GM12891 (cell line): ENCODE measurements around the gene B3GNT9.

Source experiments
- POLR2A ChIP-seq: IDR thresholded peaks from 2 replicates; pipeline ENCODE4 v1.6.1; 2011; ENCODE audit warnings: low read depth, low read length, control low read depth
- POLR2AphosphoS5 ChIP-seq: IDR thresholded peaks from 2 replicates; pipeline ENCODE4 v1.6.1; 2011; ENCODE audit warnings: low read depth, low read length, control low read depth
- POU2F2 ChIP-seq: IDR thresholded peaks from 2 replicates; pipeline ENCODE4 v1.6.1; 2011; ENCODE audit warnings: low read depth, mild to moderate bottlenecking, control low read depth, low read length, moderate library complexity
- TAF1 ChIP-seq: IDR thresholded peaks from 2 replicates; pipeline ENCODE4 v1.6.1; 2011; ENCODE audit warnings: low read depth, low read length, control low read depth

GRCh38 chr16:67177743-67178699, 27.2 kb upstream of the B3GNT9 start:
- TF ChIP-seq POLR2A (no peak), POLR2AphosphoS5 (no peak), TAF1 (no peak), POU2F2 (no peak)
